Omental fat pad (tissue), 4 donors: Measurements from ENCODE around the gene ETFB. TPM values are rescaled to one million over a fixed set of nuclear protein-coding genes. Genes with fewer than 3 reads are reported as not detected.
"Not testable (repeated sequence)": the region's sequence is repeated elsewhere in the genome, so short reads cannot be mapped to it uniquely, and the experiment has no call there.

ENCODE experiments used
- ATAC-seq: fragments of 150-250 bp; one replicate; pipeline ENCODE4 v1.9.1; 2016; ENCODE audit warnings: mild to moderate bottlenecking, moderate library complexity; ENCODE audit not compliant: low FRiP score
- DNase-seq: peaks from one replicate; pipeline ENCODE4 v3.0.0-alpha.2; 2019; ENCODE audit warnings: low spot score
- CTCF ChIP-seq, 3 donors: fragments of 450-650 bp; IDR thresholded peaks; one replicate each; pipeline ENCODE4 v1.5.1; 2016 to 2017; ENCODE audit warnings: antibody characterized with exemption in 3 of 3, mild to moderate bottlenecking in 3 of 3, moderate library complexity in 2 of 3
- total RNA-seq, 4 donors: library from RNA; depleted of rRNA; stranded (reverse); fragments of >200 nt; gene quantifications; one replicate each; pipeline ENCODE4 v1.1.0, GENCODE V29; 2016

ETFB gene
- total RNA-seq = 100 to 1,000 TPM; 136 to 251 (median 166) TPM

GRCh38 chr19:51365965-51366388 is at the start of gene ETFB:
Gene ETFB (minus strand): TSS chr19:51366388. CDS start chr19:51366326, 62 bp downstream.
- DNase-seq (no peak), ATAC-seq (no peak)
- no peak for TF ChIP-seq CTCF (IDR thresholded peaks at IDR 0.05)

GRCh38 chr19:51415187-51415586 is 49.0 kb upstream of the ETFB start:
- no peak for TF ChIP-seq CTCF (IDR thresholded peaks at IDR 0.05)
- ATAC-seq (no peak), DNase-seq (no peak)

- ATAC-seq (no peak), DNase-seq (no peak)
- no peak for TF ChIP-seq CTCF (IDR thresholded peaks at IDR 0.05)
Measured at GRCh38 chr19:51410950-51411748, 45.0 kb upstream of the ETFB start.

GRCh38 chr19:51407511-51408131 is 41.4 kb upstream of the ETFB start:
- ATAC-seq (no peak), DNase-seq (no peak)
- no peak for TF ChIP-seq CTCF (IDR thresholded peaks at IDR 0.05)

GRCh38 chr19:51402117-51402516 is 35.9 kb upstream of the ETFB start:
- DNase-seq (no peak), ATAC-seq (no peak)
- TF ChIP-seq CTCF (IDR thresholded peaks at IDR 0.05) = no peak

- ATAC-seq, DNase-seq: not testable (repeated sequence)
Measured at GRCh38 chr19:51399936-51400335, 33.7 kb upstream of the ETFB start.

- ATAC-seq (no peak), DNase-seq (no peak)
- TF ChIP-seq CTCF (IDR thresholded peaks at IDR 0.05) = no peak
Measured at GRCh38 chr19:51399231-51399630, 33.0 kb upstream of the ETFB start.
